Cardiac septum (tissue), 1 donor: ENCODE measurements around the gene IKZF2. TPM values are rescaled to one million over a fixed set of nuclear protein-coding genes. Genes with fewer than 3 reads are reported as not detected.
"Not testable (repeated sequence)": the region's sequence is repeated elsewhere in the genome, so short reads cannot be mapped to it uniquely, and the experiment has no call there.

Experiments
- DNase-seq: peaks from one replicate; pipeline ENCODE4 v3.0.0-alpha.2; 2020; ENCODE audit warnings: low spot score
- intact Hi-C: fragments of 100-400 bp; cut with DNase I; formaldehyde crosslinking; loops from one replicate; pipeline ENCODE4 v1.14.0; 2022
- total RNA-seq: library from RNA; stranded (reverse); fragmentation: NEBNext Ultra II Directional; extraction: Animal tissue kit (Norgen Biotek cat#: 25700); gene quantifications from one replicate; pipeline ENCODE4 v1.2.1, GENCODE V29; 2021
- donor health status: DM: no; HTN: no; CAD: no.

The IKZF2 gene
- total RNA-seq, 1 donor from 2014 or later = 5.6 TPM

DNA sequence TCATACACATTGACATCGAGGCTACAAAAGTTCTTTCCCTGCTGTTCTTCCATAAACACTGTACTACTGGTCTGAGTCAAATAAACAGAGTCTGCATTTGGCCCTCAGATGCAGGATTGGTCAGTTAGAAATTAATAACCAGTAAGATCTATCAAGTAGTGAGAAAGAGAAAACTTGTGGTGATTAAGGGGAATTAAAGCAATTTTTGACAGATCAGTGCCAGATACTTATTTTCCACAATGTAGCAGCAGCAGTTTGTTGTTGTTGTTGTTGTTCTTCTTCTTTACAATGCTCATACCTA, 85.0 kb downstream of the IKZF2 start:
- no peak for DNase-seq
- intact Hi-C loops = no loop called here

DNA sequence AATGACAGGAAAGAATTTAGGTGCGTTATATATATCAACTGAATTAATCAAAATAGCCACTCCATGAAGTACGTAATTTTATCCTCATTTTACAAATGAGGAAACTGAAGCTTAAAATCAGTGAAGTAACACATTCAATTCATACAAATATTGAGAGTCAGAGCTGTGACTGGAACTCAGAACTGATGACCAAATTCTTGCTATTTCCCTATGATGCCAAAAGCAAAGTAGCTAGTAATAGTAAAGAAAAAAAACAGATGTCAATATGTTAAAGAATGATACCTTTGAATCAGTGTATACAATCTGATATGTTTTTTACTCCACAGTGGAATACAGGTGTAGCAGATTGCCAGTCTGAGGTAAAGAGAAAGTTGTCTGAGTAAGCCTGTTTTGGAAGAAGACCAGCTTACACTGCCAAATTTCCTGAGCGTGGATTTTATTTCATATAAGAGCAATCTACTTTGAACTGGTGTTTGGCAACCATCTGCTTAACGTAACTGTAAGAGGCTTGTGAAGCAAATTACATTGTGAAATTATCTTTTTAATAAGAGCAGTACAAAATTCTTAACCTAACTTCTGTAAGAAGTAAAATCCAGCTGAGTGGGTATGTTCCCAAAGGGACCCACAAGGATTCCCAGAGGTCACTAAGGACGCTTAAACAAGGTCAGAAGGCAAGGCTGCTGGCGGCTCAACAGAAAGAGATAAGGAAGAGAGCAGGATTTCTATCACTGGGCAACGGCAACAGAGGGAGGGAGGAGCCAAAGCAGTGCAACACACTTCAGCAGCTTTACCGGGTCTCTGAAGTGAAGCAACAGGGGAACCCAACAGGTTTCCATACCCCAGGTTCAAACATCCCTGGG, 85.6 kb downstream of the IKZF2 start:
- intact Hi-C loops = no loop called here
- peak; percentile 75 for DNase-seq

DNA sequence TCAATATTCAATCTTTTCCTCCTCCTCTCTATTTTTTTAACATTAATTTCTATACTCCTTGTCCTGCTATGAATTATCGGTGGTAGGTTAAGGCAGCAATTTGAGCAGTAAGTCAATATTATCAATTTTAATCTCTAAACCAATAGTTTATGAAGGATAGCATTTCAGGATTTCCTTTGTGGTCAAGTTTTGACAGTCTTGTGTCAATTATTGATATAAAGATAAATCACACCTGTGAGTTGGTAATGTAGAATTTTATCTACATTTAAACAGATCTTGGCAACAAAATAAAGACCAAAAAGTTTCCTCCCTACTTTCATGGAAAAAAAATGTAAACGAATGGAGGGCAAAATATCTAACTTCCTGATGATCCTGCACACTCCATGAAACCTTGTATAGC, 87.3 kb downstream of the IKZF2 start:
- intact Hi-C loops = no loop called here
- no peak for DNase-seq

DNA sequence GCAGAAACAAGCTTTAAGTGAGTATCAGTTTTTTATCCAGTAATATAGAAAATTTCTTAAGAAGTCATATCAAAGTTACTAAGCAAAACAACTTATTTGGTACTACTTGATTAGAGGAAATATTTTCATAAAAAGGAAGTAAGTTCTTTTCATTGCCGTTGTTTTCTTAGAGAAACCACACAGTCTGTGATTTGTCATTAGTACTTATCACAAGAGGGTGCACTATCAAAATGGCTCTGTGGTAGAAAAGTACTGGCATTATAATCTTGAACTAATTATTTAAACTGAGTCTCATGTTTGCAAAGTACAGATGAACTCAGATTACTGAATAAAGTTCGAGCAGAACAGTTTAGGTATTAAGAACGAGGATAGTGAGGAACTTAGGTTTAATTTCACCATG, 93.4 kb downstream of the IKZF2 start:
- intact Hi-C loops = no loop called here
- DNase-seq = no peak

DNA sequence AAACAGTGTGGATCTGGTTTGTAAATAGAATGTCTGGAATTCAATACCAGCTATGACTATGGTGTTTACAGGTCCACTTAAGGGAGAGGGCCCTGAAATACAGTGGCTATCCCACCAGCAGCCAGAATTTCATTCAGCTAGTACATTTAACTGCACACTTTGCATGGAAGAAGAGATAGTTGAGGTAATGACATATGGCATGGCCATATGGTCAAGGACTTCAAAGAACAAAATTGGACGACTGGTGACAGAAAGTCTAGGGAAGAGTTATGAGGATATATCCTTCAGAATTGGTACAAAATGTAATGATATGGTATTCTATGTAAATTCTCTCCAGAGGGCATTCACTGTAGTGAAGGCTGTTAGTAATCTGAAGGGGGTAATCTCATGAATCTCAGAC, 105.0 kb downstream of the IKZF2 start:
- DNase-seq = no peak
- intact Hi-C loops = no loop called here

DNA sequence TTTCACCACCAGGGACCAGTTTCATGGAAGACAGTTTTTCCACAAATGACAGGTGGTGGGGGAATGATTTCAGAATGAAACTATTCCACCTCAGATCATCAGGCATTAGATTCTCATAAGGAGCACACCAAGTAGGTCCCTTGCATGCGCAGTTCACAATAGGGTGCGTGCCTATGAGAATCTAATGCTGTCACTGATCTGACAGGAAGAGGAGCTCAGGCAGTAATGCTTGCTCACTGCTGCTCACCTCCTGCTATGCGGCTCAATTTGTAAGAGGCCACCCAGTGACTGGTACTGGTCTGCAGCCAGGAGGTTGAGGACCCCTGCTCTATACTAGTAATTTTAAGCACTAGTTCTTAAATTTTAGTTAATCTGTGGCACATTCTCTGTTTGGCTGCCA, 107.8 kb downstream of the IKZF2 start:
- no peak for DNase-seq
- intact Hi-C loops = no loop called here

DNA sequence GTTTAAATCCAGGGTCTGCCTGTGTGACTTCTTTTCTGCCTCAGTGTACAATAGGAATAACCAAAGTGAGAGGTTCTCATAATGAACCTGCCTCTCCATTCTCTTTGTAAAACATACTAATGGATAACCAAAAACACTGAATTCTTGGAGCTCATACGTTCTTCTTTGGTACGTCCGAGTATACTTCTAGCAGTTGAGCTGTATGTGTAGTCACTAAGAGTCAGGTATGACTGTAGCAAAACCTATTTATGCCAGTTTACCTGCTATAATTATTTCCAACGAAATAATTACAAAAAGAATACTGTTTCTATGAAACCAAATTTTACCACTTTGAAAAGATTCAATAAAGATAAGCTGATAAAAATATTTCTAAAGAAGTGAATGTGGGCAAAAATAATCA, 109.2 kb downstream of the IKZF2 start:
- no peak for DNase-seq
- intact Hi-C loops = no loop called here

DNA sequence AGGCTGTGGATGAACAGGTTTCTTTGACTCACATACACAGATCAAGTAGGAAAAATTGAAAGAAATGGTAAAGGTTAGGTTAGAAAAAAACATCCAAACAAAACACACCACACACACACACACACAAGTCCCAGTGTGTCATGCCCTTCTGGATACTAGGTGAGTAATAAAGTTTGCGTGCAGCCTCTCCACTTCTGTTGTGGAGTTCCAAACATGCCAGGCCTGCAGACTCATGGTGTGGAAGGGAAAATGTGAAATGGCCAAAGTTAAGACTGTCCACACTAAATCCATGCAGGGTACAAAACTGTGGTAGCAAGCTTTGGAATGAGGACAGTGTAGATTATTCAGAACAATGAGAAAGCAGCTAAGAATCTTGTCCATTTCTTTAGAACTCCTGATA, 114.6 kb downstream of the IKZF2 start:
- no peak for DNase-seq
- intact Hi-C loops = no loop called here

DNA sequence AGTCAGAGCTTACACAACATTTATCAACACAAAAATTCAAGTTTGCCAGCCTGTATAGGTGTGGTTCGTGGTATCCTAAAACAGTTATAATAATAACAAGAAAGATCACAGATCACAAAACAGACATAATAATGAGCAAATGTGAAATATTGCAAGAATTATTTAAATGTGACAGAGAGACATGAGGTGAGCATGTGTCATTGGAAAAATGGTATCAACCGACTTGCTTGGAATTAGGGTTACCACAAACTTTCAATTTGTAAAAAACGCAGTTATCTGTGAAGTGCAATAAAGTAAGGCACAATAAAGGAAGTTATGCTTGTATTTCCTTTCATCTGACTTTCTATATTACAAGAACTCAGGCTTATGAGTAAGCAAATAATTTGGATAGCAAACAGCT, 116.8 kb downstream of the IKZF2 start:
- intact Hi-C loops = no loop called here

DNA sequence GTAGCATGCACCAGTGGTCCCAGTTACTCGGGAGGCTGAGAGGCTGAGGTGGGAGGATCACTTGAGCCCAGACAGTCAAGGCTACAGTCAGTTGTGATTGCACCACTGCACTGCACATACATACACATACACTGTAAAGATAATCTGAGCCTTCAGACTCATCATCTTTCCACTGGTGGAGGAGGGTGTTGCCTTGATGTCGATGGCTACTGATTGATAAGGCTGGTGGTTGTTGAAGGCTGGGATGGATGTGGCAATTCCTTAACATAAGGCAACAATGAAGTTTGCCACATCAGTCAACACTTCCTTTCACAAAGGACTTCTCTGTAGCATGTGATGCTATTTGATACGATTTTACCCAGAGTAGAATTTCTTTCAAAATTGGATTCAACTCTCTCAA, 118.8 kb downstream of the IKZF2 start:
- intact Hi-C loops = no loop called here

More for the DNA sequence above, 116.8 kb downstream of the IKZF2 start:
- no peak for DNase-seq

DNA sequence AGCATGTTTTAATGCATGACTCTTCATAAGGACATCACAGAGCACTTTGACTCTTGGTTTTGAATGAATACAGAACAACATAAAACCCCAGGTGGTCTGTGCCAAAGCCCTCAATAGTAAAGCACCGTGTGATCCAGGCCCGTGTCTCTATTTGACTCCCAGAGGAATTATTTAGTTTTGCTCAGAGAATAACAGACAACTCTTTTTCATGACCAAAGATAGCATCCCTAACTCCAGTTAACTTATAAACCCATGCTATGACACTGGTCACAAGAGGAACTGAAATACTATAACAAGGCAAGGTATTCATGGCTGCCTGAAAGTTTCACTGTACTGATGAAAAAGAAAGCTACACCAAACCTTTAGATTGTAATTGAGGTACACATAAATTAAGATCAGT, 128.4 kb downstream of the IKZF2 start:
- no peak for DNase-seq
- intact Hi-C loops = no loop called here

More for the DNA sequence above, 118.8 kb downstream of the IKZF2 start:
- no peak for DNase-seq

DNA sequence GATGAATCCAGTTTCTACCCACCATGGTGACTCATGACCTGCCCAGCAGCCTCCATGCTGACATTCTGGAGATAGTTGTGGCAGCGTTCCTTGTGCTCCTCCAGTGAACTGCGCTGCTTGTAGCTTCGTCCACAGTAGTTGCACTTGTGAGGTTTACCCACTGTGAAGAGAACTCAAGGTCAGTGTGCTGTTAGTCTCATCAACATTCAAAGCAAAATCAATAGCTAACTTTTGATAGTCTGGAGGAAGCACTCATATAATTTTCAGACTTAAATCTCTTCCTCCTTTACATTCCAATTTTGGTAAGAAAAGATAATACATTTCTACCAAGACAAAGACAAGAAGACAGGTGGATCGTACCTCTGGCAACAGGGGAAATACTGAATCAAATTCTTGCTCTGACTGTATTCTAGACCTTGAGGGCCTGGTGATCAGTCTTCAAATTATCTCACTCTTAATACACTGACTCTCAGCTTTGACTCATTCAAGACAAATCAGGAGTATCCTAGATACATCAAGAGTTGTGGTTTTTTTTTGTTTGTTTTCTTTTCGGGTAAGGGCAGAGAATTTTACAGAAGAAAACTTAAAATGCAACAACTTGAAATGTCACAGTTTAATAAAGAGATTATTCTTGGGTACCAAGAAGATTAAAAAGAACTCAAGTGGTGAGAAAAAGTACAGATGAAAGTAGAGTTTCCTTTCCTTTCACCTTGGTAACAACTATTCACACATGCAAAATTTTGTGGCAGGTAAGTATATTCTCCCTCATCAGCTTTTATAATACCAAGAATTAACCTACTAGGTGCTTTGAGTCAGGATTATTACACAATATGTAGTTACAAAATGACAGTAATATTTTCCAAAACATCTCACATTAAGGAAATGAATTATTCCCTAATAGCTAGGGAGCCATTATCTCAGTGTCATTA, 129.2 kb downstream of the IKZF2 start:
- DNase-seq = no peak
- intact Hi-C loops = no loop called here

DNA sequence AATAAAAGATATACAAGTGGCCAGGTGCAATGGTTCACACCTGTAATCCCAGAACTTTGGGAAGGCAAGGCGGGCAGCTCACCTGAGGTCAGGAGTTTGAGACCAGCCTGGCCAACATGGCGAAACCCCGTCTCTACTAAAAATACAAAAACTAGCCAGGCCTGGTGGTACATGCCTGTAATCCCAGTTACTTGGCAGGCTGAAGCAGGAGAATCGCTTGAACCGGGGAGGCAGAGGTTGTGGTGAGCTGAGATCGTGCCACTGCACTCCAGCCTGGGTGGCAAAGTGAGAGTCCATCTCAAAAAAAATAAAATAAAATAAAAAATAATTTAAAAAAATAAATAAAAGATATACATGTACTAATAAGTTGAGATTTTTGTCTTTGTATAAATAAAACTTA, 130.5 kb downstream of the IKZF2 start:
- intact Hi-C loops = not testable (repeated sequence)

DNA sequence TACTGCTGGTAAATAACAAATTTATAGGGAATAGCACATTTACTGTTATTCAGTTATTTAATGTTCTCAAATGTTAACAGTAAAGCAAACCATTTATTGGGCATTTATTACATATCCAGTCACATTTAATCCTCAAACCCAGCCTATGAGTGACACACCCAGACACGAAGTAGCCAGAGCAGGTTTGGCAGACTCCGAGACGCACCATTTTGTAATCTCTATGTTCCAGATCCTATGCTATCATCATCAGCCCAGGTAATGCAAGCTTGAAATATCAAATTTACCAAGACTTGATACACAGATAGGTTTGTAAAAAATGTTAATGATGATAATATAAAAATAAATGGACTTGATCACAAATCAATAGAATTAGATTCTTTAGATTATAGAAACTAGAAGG, 131.1 kb downstream of the IKZF2 start:
- no peak for DNase-seq
- intact Hi-C loops = no loop called here

More for the DNA sequence above, 130.5 kb downstream of the IKZF2 start:
- DNase-seq = not testable (repeated sequence)

DNA sequence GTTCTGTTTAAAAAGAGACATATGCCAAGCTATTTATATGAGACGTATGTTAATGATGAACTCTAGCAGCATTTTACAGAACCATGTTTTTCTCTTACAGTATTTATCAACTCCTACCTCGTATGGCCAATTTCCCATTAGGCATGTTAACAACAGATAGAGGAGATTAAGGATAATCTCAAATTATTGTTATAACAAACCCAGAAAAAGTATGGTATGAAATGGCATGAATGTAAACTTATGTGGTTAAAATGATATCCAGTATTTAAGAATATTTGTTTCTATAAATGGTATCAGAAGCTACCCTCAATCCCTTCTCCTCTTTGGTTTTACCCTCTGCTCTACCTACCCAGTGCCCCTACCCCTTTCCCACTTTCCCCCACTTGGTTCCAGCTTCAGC, 132.0 kb downstream of the IKZF2 start:
- DNase-seq = no peak
- intact Hi-C loops = no loop called here

DNA sequence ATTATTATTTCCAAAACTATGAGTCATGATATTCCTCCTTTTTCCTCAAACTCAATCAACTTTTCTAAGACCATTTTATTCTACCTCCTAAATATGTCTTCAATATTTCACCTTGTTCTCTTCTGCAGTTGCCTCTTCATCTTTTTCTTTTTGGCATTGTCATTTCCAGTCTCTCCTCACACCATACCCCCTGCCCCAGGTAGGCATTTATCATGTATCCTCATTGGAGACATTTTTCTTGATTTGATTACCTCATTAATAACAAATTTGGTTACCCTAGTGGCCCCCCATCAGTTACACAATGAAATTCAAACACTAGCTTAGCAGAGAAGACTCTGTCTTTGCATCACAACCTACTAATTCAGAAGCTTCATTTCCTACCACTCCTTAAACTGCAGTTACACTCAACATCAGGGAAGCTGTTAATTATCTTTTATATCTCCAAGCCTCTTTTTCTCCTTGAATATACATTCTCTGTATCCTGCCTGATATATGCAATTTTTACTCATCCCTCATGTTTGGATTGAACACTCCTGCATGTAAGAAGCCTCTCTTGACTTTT, 133.0 kb downstream of the IKZF2 start:
- intact Hi-C loops = no loop called here
- no peak for DNase-seq

DNA sequence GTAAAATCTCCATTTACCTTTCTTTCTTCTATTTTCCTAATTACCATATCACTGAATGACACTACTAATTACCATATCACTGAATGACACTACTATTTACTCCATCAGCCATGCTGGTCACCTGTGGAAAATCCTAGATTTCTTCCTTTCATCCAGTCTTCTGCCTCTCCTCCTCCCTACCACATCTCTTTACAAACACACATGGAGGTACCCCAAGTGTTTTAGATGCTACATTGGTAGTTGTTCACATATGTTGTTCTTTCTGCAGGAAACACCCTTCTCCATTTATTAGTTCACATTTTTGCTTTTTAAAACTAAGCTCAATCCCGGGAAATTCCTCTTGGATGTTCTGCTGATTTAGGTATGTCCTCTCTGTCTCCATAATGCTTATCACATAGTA, 134.0 kb downstream of the IKZF2 start:
- intact Hi-C loops = no loop called here
- DNase-seq = no peak

DNA sequence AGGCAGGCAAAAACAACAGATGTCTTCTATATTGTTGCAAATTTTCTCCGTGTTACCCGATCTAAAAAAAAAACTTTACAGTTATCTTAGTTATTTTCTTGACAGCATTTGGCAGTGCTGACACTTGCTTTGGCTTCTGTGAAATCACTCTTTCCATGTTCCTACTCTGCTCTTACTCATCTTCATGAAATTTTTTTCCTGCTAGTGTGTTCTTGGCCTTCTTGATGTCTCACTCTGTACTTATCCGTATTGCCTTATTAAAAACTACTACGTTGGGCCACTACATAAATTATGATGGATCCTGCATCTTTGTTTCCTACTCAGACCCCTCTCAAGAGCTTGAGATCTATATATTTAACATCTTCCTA, 134.4 kb downstream of the IKZF2 start:
- no peak for DNase-seq
- intact Hi-C loops = no loop called here

DNA sequence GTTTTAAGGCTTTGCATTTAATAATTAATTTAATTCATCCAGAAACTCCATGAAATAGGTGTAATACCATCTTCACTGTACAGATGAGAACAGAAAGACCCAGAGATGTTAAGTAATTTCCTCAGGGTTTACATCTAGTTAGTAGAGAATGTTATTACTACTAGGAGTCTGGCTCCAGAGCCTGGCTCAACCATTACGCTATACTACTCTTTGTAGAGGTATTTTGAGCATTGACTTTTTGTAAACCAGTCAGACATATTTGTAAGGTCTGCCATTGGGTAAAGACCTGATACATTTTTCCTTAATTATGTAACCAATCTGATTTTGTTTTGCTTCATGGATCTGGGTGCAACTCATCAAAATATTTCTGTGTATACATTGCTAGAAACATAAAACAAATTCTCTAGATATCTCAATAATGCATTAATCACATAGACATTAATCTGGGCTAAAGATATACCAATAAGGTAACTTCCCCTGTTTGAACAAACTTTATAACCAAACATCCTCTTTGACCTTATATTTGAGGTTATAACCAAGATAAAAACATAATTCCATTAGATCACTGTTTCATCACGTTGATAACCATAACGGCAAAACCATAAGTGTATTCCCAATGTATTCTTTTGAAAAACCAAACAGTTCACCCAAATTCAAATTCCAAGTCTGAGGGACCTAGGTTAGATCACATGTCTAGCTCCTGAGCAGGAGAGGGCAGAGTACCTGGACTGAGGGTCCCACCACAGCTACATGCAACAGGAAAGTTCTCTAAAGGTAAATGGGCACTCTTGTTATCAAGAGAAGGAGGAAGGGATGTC, 135.0 kb downstream of the IKZF2 start:
- intact Hi-C loops = no loop called here

More for the DNA sequence above, 135.0 kb downstream of the IKZF2 start:
- no peak for DNase-seq
